GM13977 (cell line): ENCODE data around the gene SLC16A5.

Experiments used
- DNase-seq: peaks from one replicate; pipeline ENCODE4 v3.0.0; 2012; ENCODE audit warnings: low spot score
- in situ Hi-C: fragments of 300-500 bp; cut with MboI; formaldehyde crosslinking; loops from one replicate; pipeline ENCODE4 v1.12.0; 2022; ENCODE audit warnings: low sequenced_read_pairs, low pct_unique_long_range_greater_than_20kb, mixed read lengths, inconsistent platforms; ENCODE audit not compliant: unreplicated experiment
- TF ChIP-seq, protein P1 (sequence below): IDR thresholded peaks from 2 replicates; pipeline ENCODE4 v1.5.1; 2012; ENCODE audit warnings: mild to moderate bottlenecking, control low read depth; ENCODE audit not compliant: insufficient read depth; ENCODE audit errors: extremely low read depth, missing control alignments

The SLC16A5 gene

DNA sequence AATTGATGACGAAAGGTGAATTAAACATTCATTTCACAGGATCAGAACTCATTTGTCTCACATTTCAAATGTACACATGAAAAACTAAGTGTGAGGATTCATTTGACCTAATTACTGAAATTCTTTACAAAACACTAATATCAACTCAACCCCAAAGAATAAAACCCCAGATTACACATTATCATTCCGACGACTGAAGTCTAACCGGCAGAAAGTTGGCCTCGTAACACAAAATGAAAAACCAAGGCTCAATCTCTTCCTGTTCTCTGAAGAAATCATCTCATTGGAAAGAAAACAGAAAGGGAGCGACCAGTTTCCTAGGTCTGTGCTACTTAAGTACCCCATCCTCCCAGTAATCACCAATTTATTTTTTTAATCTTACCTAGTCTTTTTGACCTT is 64.8 kb downstream of the SLC16A5 start:
- DNase-seq: no peak
- TF ChIP-seq, protein P1, sequence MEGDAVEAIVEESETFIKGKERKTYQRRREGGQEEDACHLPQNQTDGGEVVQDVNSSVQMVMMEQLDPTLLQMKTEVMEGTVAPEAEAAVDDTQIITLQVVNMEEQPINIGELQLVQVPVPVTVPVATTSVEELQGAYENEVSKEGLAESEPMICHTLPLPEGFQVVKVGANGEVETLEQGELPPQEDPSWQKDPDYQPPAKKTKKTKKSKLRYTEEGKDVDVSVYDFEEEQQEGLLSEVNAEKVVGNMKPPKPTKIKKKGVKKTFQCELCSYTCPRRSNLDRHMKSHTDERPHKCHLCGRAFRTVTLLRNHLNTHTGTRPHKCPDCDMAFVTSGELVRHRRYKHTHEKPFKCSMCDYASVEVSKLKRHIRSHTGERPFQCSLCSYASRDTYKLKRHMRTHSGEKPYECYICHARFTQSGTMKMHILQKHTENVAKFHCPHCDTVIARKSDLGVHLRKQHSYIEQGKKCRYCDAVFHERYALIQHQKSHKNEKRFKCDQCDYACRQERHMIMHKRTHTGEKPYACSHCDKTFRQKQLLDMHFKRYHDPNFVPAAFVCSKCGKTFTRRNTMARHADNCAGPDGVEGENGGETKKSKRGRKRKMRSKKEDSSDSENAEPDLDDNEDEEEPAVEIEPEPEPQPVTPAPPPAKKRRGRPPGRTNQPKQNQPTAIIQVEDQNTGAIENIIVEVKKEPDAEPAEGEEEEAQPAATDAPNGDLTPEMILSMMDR: no peak
- in situ Hi-C loops: no loop called here

DNA sequence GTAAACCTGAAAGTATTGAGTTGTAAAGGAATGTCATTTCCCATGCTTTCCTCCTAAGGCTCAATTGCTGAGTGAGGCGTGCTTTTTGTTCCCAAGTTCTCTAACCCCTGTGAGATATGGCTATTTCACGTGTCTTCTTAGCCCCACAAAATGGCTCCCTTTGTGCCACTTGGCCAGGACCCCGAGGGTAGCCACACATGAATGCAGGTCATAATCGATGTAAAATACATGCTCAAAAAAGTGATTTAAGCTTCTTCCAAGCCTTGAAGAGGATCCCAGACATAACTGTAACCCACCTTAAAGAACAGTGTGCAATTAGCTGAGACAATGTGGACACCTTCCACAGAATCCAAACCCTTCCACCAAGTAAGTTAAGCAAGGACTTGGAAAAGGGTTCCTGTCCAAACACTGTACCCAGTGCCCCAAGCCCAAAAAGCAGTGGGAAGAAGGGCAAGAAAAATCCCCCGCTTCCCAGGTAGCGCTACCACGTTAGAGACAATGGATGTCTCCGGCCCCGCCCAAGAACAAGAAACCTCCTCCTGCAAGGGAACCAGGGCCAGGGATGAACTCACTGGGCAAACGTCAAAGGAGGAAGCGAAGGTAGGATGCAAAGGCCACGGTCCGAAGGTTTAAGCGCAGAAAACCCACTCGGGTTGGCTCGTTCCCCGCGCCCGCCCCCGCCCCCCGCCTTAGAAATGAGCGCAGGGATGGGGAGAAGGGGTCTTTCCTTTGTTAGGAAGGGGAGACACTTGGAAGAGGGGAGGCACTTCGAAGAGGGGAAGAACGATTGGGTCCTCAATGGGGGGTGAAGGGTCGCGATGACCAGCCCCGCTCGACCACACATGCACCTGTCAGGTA is 65.4 kb downstream of the SLC16A5 start:
- in situ Hi-C loops: no loop called here
- peak; percentile 50 for DNase-seq
- TF ChIP-seq, protein P1: no peak

DNA sequence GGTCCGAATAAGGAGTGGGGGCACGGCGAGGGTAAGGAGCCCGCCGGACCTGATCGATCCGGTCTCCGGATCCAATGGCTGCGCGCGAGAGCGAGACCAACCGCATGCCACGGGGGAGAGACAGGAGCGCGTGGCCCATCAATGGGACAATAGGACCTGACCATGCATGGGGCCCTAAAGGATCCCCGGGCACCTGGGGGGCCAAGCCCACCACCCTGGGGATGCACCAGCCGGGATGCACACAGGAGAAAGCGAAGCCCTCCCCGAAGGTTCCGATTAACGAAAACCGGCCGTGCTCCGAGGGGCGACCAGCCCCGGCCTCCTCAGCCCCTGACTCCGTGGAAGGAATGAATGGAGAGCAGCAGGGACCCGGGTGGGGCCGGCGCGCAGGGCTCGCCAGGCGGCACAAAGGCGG is 66.0 kb downstream of the SLC16A5 start:
- TF ChIP-seq, protein P1: no peak
- DNase-seq: peak; percentile 54
- in situ Hi-C loops: no loop called here

DNA sequence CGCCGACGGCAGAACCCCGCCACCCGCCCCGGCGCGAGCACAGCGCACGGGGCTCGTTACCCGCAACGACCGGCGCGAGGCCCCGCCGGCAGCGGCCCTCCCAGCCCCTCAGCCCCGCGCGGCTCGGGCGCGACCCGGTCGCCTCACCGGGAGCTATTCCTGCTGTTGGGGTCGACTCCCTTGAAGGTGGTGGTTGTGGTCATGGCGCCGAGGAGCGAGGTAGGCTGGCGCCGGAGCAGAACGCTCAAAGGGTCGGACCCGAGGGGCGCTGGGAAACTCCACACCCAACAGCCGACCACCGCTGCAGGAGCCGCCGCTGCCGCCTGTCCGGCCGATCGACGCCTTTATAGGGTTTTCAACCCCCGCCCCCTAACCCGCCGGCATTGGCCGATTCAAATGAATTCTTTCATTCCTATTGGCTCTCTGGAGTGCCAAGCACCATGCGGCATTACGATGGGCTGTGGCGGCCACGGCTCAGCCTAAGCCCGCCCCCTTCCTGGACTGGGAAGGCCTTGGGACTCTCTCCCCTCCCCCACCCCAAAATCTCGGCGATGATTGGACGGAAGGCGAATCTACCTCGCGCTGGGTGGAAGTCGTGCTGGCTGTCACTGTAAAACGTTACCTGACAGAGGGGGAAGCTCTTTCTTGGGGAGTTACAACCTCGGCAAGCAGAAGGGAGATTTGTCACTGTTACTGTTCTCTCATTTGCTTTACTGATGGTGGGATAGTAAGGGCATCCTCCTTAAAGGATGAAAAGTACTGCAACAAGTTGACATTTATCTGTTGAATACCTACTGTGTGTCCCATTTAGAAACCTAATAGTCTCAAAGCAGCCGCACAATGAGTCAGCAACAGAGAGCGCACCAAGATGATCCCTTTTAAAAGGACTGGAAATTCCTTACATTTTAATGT is 66.7 kb downstream of the SLC16A5 start, which contains the start of gene JPT1:
Gene JPT1 (minus strand): TSS at position 318 of the 912 bp plus-strand sequence. CDS start 115 bp downstream, at position 203.
- in situ Hi-C loops: no loop called here

DNA sequence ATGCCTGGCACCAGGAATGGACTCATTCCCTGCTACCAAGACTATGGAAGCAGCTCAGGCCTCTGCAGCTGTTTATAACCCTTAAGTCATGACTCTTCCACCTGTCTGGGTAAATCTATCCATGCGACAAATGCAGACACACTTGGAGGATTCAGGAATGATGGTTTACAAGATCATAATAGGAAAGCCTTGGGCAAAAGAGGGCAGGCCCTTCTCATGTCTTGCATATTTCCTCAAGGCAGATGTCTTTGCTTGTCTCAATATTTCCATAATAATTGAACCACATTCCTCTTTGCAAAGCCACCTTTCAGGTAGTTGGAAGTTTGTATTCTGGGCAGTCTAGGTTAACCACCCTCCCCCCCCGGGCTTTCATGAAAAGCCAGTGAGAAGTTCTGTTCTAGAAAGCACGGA is 67.4 kb downstream of the SLC16A5 start:
- no peak for DNase-seq
- in situ Hi-C loops: no loop called here
- TF ChIP-seq, protein P1: no peak

More for the DNA sequence above, 66.7 kb downstream of the SLC16A5 start, which contains the start of gene JPT1:
- DNase-seq: peak; percentile 98
- TF ChIP-seq, protein P1: no peak
